ENCODE results near the gene TRIO. TPM values are rescaled to one million over a fixed set of nuclear protein-coding genes. Genes with fewer than 3 reads are reported as not detected.

Gene TRIO
- total RNA-seq, 1 experiment from 2014 or later = 68.4 TPM

DNA sequence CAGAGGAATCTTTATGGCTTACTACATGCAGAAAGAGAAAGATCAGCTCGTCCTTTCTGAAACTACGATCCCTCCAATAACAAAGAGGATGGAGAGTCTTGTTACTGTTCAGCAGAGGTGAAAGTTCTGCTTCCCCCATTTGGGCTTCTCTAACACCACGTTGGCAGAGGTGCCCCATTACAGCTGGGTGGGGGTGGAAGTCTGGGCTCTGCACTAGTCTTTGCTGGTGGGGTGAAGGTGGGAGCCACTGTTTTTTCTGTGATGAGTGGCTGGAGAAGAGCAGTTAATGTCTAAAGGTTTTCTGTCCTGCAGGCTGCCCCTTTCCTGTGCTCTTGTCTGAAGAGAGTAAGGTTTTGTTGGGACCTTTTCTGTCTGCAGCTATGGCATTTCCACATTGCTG, 373.8 kb downstream of the TRIO start:
- DNase-seq (ENCODE audit: low read depth, low spot score) = no peak
- H3K9me3 ChIP-seq (ENCODE audit: control insufficient read depth in 1 of 2, insufficient read depth in 1 of 2, low read depth in 1 of 2, low read length in 2 of 2) = no peaks in the 10 kb centered on the region
- no peaks in the 10 kb centered on the region for H3K36me3 ChIP-seq (ENCODE audit: control insufficient read depth in 1 of 2, insufficient read depth in 2 of 2, low read length in 2 of 2)
- no peaks in the 10 kb centered on the region for H4K20me1 ChIP-seq (ENCODE audit: insufficient read depth)
- H3K27me3 ChIP-seq (ENCODE audit: insufficient read depth, low read length) = no peaks in the 10 kb centered on the region
- POLR2A ChIA-PET = no interaction called here
- H3K9me2 ChIP-seq (ENCODE audit: insufficient read depth) = no peaks in the 10 kb centered on the region
- H3K4me1 ChIP-seq (ENCODE audit: control insufficient read depth in 1 of 2, insufficient read depth in 2 of 2, low read length in 2 of 2) = no peaks in the 10 kb centered on the region
- H3K4me2 ChIP-seq (ENCODE audit: low read length) = no peak overlapping the region
- H2AFZ ChIP-seq (ENCODE audit: low read depth, low read length, poor library complexity, severe bottlenecking) = no peak overlapping the region
- CTCF ChIA-PET = no interaction called here
- intact Hi-C loops (cut with micrococcal nuclease) = no loop called here
- H3K4me3 ChIP-seq (replicated peaks in 1 of 2; ENCODE audit: low read depth in 1 of 2, low read length in 2 of 2) = no peak overlapping the region
- no peak for TF ChIP-seq RAD21 (IDR thresholded peaks at IDR 0.05; ENCODE audit: low read depth)
- BruUV-seq (replicated peaks) = no TSS peak
- H3K9ac ChIP-seq (ENCODE audit: low read length) = no peak overlapping the region
- RAD21 ChIA-PET (ENCODE audit: low non-redundant PET in 1 of 2, low total read pairs in 2 of 2, uncharacterized antibody in 2 of 2, unreplicated experiment in 2 of 2) = no interaction called here
- H3K79me2 ChIP-seq (ENCODE audit: insufficient read depth, low read length) = no peaks in the 10 kb centered on the region
- H3K27ac ChIP-seq (ENCODE audit: low read depth, low read length) = no peak overlapping the region
- no peak for ATAC-seq

DNA sequence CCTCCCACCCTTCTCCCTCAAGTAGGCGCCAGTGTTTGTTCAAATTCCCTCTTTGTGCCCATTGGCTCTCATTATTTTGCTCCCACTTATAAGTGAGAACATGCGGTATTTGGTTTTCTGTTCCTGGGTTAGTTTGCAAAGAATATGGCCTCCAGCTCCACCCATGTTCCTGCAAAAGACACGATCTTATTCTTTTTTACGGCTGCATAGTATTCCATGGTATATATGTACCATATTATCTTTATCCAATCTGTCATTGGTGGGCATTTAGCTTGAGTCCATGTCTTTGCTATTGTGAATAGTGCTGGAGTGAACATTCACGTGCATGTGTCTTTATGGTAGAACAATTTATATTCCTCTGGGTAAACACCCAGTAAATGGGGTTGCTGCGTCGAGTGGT, 375.5 kb downstream of the TRIO start:
- TF ChIP-seq SIN3A (IDR thresholded peaks at IDR 0.05; ENCODE audit: low read depth) (no peak), YY1 (IDR thresholded peaks at IDR 0.05; ENCODE audit: extremely low read depth, insufficient replicate concordance, low read depth, low read length) (no peak), EGR1 (IDR thresholded peaks at IDR 0.05; ENCODE audit: low read depth) (no peak), SP1 (IDR thresholded peaks at IDR 0.05; ENCODE audit: low read depth) (no peak), EZH2phosphoT487 (IDR thresholded peaks at IDR 0.05; ENCODE audit: borderline replicate concordance) (no peak), SRF (IDR thresholded peaks at IDR 0.05; ENCODE audit: low read depth) (no peak), CEBPB (IDR thresholded peaks at IDR 0.05; ENCODE audit: low read depth) (no peak), ZBTB33 (IDR thresholded peaks at IDR 0.05; ENCODE audit: extremely low read depth, insufficient replicate concordance, low read length) (no peak), EZH2 (IDR thresholded peaks at IDR 0.05) (no peak)
- Histone ChIP-seq H3K4me3 (replicated peaks in 1 of 2; ENCODE audit: low read depth in 1 of 2, low read length in 2 of 2) (no peak overlapping the region), H3K9ac (ENCODE audit: low read length) (no peak overlapping the region), H3K9me2 (ENCODE audit: insufficient read depth) (no peaks in the 10 kb centered on the region), H3K36me3 (ENCODE audit: control insufficient read depth in 1 of 2, insufficient read depth in 2 of 2, low read length in 2 of 2) (no peaks in the 10 kb centered on the region), H3K9me3 (ENCODE audit: control insufficient read depth in 1 of 2, insufficient read depth in 1 of 2, low read depth in 1 of 2, low read length in 2 of 2) (no peaks in the 10 kb centered on the region), H2AFZ (ENCODE audit: low read depth, low read length, poor library complexity, severe bottlenecking) (no peak overlapping the region), H4K20me1 (ENCODE audit: insufficient read depth) (no peaks in the 10 kb centered on the region), H3K79me2 (ENCODE audit: insufficient read depth, low read length) (no peaks in the 10 kb centered on the region), H3K4me2 (ENCODE audit: low read length) (no peak overlapping the region), H3K4me1 (ENCODE audit: control insufficient read depth in 1 of 2, insufficient read depth in 2 of 2, low read length in 2 of 2) (no peaks in the 10 kb centered on the region), H3K27me3 (ENCODE audit: insufficient read depth, low read length) (no peaks in the 10 kb centered on the region), H3K27ac (ENCODE audit: low read depth, low read length) (no peak overlapping the region)
- ChIA-PET CTCF (no interaction called here), POLR2A (no interaction called here), RAD21 (ENCODE audit: low non-redundant PET in 1 of 2, low total read pairs in 2 of 2, uncharacterized antibody in 2 of 2, unreplicated experiment in 2 of 2) (no interaction called here)
- no TSS peak for BruUV-seq (replicated peaks)
- DNase-seq (ENCODE audit: low read depth, low spot score) = no peak
- intact Hi-C loops (cut with micrococcal nuclease) = no loop called here
- no peak for ATAC-seq

All from HCT116 (cell line).